GM18519 (cell line): ENCODE data around the gene CEMIP.

Source experiments
- ATAC-seq: cut with Tn5 transposase; IDR thresholded peaks from one replicate; pipeline ENCODE4 v1.9.1; 2021; ENCODE audit warnings: mild to moderate bottlenecking, moderate library complexity; ENCODE audit not compliant: unreplicated experiment, low FRiP score

CEMIP gene

DNA sequence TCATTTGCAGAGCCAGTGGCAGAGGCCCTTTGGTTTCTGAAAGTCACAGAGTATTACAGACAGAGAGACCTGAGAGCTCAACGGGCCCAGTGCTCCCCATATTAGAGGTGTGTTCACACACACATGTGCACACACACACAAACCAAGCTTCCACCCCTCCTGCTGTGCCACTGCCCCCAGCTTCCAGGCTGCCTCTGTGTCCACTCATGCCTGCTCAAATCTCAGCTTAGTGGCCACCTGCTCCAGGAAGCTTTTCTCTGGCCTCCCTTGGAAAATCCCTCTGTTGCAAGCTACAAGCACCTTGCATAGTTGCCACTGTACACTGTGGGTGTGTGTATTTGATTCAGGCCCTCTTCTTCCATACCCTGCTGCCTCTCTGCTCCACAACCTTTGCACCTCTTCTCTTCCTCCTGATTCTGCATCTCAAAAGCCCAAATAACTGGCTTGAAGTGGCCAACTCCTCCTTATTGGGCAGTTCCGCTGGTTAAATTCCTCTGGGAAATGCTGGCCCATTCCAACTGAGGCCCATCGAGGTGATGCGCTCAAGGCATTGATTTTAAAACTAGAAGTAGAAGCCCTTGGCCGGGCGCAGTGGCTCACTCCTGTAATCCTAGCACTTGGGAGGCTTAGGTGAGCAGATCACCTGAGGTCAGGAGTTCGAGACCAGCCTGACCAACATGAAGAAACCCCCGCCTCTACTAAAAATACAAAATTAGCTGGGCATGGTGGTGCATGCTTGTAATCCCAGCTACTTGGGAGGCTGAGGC, 187.4 kb downstream of the CEMIP start:
- ATAC-seq: no peak

DNA sequence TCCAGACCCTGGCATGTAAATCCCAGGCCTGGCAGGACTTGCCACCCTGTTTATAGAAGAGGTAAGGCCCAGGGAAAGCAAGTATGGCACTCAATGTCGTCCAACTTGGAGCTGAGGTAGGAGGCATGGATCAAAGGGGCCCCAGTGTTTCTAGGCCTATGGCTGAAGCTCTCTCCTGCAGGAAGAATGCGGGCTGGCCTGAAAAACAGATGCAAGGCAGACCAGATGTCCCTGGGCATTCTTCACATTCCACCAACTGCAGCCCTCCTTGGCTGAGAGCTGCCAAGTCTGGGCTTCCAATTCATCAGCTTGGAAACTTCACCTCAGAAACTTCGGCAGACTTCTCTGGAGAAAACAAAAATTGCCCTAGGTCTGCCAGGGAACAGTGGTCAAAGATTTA, 188.3 kb downstream of the CEMIP start:
- ATAC-seq: no peak

DNA sequence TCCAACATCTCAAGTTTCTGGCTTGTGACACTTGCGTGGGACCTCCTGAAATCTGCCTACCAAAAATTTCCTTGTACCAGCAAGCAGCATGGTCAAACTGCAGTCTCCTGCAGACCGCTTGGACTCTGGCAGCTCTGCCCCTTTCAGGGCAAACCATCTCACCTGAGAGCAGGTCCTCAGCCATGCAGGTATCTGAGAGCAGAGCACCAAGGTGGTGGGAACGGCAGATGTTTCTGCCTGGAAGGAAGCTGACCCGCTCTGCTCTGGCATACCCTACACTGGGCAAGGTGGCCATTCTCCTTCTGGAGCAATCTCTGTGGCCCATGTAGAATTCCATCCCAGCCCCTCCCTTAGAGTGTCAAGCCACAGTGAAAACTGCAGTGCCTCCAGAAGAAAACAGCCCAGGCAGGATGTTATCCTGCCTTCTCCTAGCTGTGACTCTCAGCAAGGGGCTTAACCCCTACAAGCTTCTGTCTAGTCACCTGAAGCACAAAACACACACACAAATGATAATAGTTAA, 188.9 kb downstream of the CEMIP start:
- ATAC-seq: no peak

DNA sequence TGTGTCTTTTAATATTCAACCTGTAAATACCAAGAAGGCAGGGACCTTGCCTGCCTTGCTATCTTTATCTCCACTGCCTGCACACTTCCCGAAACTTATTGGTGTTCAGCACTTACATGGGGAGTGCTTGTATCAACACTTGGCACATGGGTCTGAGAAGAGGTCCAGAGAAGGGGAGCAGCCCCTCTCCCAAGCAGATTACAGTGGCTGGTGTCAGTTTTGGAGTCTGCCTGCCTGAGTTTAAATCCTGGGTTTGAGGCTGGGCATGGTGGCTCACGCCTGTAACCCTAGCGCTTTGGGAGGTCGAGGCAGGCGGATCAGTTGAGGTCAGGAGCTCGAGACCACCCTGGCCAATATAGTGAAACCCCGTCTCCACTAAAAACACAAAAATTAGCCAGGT, 190.1 kb downstream of the CEMIP start:
- no peak for ATAC-seq

DNA sequence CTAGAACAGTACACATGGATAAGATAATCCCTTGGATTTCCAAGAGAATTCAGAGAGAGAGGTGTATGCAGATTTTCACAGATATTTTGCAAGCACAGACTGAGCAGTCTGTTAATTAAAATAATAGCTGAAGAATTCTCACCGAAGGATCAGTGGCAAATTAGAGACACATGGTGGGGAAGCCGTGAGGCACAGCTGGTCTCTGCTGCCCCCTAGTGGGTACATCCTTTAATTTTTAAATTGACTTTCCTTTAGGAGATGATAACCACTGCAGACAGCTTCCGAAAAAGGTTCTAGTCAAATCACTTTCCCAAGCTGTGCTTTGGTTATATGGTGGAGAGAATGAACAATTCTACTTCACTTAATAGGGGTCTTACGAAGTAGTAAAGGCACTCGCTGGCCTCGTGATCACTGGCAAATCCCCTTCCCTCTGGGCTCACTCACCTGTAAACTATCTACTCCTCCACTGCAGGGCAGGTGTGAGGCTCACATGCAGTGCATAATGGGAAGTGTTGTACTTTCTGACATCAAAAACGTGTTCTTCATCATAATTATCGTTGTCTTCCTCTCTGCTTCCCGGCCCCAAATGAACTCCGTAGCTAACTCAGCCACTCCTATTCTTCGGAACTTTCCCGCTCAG, 191.0 kb downstream of the CEMIP start:
- no peak for ATAC-seq

DNA sequence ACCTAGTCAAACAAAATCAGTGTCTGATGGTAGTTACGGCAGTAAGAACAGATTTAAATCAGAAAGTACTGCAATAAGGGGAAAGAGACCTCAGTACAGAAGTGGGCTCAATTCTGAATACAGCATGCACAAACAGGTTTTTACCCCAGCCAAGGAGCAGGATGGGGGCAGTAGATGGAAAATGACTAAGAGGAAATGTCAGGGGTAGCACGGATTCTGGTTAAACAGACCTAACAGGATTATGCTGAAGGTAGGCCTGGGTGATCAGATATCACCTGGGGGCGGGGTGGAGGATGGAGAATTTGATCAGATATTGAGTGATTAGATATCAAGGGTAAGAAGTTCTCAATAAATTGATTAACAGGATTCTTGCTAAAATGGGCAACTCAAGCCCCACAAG, 191.5 kb downstream of the CEMIP start:
- ATAC-seq: no peak

DNA sequence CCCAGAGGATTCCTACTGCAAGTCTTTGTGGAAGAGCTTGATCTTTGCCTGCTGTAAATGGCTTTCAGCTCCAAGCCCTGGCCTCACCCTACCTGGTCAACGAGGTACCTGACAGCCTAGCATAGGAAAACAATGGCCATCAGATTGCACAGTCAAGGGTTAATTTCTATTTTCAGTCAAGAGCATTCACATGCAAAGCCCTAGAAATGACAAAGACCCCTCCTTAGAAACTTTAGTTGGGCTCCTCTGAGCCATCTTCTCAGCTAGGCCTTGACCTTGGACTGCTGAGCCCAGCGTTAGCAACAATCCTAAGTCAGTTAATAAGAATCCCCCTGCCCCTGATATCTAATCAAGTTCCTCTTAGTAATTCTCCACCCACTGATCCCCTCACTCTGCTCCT, 192.0 kb downstream of the CEMIP start:
- ATAC-seq: no peak

DNA sequence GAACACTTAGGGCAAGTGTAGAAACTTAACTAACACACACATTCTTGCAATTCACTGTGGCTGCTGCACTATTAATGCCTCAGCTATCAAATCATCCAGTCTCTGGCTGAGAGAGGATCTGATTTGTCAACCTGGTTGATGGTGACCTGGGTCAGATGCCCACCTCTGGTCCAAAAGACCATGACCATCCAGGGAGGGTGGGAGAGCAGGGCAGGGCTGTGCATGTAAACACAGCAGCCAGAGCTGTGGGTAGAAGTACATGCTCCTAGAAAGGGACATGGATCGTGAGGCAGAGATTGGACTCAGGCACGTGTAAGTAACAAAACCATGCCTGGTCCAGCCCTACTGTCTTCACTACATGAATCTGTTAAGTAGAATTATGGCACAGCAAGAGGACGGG, 193.1 kb downstream of the CEMIP start:
- ATAC-seq: no peak

DNA sequence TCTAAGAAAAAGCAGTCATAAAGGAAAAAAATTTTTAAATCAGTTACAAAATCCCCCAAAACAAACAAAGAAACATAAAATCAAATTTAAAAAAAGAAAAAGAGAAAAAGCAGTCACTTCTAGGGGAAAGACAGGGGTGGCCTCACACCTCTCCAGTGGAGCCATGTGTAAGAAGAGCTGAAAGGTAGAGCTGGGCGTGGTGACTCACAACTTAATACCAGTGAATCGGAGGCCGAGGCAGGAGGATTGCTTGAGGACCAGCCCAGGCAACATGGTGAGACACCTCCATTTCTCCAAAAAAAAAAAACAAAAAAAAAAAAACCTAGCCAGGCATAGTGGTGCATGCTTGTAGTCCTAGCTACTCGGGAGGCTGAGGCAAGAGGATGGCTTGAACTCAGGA, 195.7 kb downstream of the CEMIP start:
- ATAC-seq: no peak

DNA sequence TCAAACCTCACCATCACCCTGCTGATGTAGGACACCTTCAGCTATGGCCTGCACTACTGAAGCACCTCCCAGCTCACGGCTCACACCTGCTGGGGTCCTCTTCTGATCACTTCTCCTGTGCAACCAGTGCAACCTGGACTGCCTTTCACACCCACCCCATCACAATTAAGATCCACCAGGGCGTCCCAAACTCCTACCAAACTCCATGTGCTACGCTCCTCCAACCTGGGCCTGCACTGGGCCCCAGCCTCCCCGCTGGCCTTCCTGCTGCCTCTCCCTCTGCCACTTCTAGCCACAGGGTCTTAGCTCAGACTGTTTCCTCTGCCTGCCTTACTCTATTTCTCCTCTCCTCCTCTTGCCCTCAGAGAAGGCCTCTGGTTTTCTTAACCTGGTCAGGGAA, 197.7 kb downstream of the CEMIP start:
- no peak for ATAC-seq

DNA sequence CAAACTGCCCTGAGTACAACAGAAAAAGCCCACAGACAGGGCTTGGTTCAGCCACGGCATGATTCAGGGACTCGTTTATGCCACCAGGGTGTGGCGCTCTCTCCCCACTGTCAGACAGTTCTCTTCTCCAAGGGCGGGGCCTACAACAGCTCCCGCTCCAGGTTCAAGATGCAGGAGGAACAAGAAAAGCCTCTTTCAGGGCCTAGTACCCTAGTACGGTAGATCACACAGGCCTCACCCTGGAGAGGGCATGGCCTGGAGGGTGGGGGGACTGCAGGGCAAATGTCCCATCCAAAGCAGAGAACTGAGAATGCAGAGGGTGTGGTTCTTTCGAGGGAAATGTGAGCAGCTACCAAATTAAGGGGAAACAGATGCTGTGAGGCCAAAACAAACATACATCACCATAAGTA, 198.5 kb downstream of the CEMIP start:
- no peak for ATAC-seq

DNA sequence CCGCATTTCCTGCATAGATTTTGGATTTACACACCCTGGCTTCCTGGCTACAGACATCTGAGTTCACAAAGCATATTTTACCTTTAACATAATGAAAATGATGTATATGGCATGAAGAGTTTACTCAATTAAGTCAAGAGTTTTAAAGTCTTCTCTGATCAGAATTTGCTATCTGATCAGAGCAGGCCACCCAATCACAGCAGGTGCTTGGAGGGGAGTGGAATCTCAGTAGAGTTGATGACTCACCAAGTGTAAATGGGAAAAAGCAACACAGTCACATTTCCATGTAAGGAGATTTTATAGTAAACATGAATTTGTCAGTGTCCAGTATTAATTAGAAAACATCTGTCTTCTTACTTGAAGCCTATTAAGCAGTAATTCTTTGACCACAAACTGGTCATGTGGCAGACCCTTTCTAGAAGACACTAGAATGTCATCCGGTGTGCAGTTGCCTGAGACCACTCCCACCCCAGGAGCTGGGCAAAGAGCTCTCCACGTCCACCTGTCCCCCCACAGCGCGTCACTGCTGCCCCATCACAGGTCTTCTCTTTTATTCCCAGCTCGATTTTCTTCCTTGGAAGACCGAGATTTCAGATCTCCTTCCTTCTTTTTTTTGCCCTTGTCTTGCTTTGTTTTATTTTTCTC, 199.6 kb downstream of the CEMIP start:
- ATAC-seq: no peak

DNA sequence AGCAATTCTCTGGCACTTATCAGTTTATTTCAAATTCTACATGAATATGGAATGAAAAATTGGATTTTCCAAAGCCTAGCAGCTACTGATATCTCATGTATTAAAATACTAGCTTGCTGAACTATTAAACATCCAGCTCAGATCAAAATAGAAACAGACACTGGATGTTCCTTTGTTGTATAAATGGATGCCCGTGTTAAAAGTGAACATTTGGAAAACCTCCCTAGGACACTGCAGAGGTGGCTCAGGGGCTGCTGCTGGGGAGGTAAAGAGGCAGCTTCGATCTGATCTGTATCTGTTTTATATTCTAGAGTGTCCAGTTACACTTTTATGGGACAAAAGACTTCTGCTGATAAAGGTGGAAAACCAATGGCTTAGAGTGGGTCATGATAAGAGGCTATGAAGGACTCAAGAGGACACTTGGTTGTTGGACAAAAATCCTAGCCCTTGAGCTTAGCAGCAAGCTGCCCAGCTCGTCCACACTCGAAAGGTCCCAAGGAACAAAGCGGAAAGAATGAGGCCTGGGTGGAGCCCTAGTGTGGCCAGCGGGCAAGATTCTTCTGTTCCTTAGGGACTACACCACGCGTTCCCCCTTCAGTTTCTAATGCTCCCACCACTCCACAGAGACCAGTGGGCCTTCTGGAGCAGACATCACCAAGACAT, 200.5 kb downstream of the CEMIP start:
- ATAC-seq: no peak

DNA sequence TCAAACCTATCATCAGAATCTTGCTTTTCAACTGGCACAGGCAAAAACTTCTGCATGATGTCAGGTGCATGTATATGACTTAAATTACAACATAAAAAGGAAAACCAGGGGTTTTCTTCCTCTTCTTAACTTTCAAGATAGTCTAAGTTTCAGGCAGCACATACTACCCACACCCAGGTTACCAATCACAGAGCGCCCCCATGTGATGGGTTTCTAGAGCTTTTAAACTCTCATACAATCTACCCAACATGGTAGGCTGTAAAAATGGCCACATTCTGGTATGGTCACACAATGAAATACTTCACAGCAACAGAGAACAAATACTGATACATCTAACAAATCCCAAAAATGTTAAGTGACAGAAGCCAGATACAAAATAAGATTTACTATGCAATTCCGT, 203.0 kb downstream of the CEMIP start:
- ATAC-seq: no peak

DNA sequence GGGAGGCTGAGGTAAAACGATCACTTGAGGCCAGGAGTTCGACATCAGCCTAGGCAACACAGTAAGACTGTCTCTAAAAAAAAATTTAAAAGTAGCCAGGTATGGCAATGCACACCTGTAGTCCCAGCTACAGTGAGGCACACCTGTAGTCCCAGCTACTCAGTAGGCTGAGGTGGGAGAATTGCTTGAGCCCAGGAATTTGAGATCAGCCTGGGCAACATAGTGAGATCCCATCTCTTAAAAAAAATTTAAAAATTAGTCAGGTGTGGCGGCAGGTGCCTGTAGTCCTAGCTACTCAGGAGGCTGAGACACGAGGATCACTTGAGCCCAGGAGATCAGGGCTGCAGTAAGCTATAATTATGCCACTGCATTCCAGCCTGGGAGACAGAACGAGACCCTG, 203.7 kb downstream of the CEMIP start:
- ATAC-seq: no peak

DNA sequence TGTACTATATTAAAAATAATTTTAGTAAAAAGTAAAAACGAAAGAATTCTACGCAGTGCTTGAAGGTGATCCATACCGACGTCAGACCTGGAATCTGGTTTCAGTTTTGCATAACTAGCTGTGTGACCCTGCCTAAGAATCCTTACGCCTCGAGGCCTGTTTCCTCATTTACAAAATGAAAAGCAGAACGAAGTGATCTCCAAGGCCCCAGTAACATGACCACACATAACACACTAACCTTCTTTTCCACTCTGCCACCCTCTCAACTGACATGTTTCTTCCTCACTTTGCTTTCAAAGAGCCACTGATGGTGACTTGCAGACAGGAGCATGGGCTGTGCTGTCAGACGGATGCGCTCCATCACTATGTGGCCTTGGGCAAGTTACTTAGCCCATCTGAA, 205.7 kb downstream of the CEMIP start:
- ATAC-seq: no peak

DNA sequence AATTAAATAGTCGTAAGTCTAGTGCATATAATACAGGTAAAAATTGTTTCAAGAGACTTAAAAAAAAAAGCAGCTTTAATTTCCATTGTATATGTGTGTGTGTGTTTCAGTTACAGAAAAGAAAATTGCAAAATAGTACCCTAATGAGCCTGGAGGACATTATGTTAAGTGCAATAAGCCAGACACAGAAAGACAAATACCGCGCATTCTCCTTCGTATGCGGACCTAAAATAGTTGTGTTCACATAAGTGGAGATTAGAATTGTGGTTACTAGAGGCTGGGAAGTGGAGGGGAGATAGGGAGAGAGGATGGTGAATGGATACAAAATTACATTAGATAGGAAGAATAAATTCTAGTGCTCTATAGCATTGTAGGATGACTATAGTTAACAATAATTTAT, 206.8 kb downstream of the CEMIP start:
- ATAC-seq: no peak

DNA sequence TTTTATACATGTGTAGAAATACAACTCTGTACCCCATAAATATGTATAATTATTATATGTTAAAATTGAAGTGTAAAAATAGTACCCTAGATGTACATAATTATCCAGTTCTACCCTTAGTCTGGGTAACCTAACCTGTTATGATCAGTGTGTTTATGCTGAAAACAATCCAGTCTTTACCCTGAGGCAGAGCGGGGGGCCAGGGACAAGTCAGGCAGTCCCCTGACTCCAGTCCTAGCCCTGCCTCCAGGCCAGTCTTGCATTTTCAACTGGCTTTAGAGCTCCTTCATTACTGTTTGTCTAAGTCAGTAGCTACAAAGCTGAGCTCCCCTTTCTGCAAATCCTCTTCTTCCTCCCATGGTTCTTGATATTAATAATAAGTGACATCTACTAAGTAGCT, 207.3 kb downstream of the CEMIP start:
- no peak for ATAC-seq

DNA sequence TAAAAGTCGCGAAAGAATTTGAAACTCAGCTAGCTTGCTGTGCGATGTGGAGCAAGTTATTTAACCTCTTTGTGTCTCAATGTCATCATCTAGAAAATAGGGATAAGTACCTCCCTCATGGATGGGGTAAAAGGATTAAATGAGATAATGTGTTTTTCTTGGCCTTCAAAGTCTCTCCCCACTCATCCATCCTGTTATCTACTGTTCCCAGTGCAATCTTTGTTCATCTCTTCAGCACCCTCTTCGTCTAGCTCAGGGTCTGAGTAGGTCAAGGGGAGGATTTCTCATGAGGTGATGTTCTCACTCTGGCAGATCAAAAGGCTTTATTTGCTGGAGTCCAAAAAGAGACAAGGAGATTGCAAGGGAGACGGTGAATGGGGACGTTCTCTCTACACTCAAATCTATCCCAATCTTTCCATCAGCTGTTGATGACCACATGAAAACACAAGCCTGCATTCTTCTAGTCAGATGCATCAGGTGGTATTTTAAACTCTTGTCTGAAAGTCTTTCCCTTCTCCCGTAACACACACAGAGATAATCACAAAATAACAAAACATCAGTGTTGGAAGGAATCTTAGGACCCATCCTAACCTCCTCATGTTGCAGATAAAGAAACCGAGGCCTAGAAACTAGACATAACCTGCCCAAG, 209.1 kb downstream of the CEMIP start:
- ATAC-seq: no peak

DNA sequence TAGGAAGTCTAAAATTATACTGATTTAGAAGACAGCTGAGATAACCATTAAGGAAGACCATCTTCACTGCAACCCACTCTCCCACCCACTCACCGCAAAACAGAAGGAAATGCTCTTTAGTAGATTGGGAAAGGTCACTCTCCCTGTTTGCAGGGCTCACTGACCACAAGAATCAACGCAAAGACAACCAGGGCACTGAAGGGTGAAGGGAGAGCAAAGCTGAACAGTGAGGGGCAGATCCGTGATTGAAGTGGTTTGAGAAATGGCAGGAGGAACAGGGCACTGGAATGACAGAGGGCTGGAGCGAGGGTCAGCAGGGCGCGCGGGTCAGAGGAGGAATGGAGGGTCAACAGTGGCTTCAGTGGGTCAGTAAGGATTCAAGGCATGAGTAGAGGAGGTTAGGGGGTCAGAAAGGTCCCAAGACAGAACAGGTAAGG, 209.9 kb downstream of the CEMIP start:
- ATAC-seq: no peak
